ENCODE results near the gene ZNHIT3.
"Not testable (repeated sequence)": the region's sequence is repeated elsewhere in the genome, so short reads cannot be mapped to it uniquely, and the experiment has no call there.

The ZNHIT3 gene

DNA sequence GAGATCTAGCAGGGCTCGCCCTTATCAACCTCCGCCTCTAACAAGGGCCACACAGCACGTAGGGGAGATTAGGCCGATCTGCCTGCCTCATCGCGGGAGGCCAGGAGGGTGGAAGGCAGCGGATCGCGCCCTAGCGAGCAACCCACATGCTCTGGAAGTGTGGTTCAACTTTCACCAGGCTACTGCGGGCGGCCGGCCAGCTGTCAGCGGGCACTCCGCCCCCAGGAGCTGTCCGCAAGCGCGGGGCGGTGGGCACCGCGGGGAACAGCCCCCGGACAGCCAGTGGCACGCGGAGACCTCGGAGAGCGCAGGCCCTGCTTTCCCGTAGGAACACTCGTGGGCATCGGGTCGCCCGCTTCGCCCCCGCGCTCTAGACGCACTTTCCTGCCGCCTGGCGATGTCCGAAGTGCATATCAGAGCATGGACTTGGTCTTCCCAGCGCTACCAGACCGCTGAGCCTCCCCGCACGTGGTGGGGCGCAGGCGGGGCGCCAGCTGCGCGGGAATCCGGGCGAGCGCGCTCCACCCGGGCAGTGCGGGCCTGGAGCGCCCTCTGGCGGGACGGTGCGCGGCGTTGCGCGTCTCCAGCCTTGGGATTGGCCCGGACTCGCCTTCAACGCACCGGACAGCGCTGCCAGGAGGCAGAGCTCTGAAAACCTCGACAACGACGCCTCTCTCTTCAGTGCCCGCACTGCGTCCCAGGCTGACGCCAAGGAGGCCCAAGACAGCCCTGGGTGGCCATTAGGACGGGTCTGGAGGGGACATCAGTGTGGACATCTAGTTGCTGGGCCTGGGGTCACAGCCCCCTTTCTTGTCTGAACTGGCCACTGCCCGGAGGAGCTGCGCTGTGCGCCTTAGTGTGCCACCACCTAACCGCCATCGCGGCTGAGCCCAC lies 3.6 kb upstream of the ZNHIT3 start:
- Histone ChIP-seq H3K4me2 (ENCODE audit: low read length) (no peak overlapping the region), H3K9me3 (ENCODE audit: control insufficient read depth, insufficient read depth, low read length) (no peaks in the 10 kb centered on the region), H3K4me3 (ENCODE audit: low read length) (no peak overlapping the region), H3K27ac (ENCODE audit: low read depth, low read length) (no peak overlapping the region), H3F3A (ENCODE audit: control insufficient read depth, insufficient read depth) (no peaks in the 10 kb centered on the region), H3K4me1 (ENCODE audit: control insufficient read depth, low read length) (peaks cover 24% of the 10 kb centered on the region), H4K20me1 (ENCODE audit: control insufficient read depth, insufficient read depth, low read depth, low read length) (no peaks in the 10 kb centered on the region), H3K79me2 (ENCODE audit: control insufficient read depth, low read length) (peaks cover 14% of the 10 kb centered on the region), H3K36me3 (ENCODE audit: control insufficient read depth, low read length) (peaks cover 5% of the 10 kb centered on the region), H3K9me2 (replicated peaks; ENCODE audit: control insufficient read depth, low read length) (no peaks in the 10 kb centered on the region), H3K27me3 (ENCODE audit: control insufficient read depth, low read length) (no peaks in the 10 kb centered on the region)
- TF ChIP-seq, protein P1, sequence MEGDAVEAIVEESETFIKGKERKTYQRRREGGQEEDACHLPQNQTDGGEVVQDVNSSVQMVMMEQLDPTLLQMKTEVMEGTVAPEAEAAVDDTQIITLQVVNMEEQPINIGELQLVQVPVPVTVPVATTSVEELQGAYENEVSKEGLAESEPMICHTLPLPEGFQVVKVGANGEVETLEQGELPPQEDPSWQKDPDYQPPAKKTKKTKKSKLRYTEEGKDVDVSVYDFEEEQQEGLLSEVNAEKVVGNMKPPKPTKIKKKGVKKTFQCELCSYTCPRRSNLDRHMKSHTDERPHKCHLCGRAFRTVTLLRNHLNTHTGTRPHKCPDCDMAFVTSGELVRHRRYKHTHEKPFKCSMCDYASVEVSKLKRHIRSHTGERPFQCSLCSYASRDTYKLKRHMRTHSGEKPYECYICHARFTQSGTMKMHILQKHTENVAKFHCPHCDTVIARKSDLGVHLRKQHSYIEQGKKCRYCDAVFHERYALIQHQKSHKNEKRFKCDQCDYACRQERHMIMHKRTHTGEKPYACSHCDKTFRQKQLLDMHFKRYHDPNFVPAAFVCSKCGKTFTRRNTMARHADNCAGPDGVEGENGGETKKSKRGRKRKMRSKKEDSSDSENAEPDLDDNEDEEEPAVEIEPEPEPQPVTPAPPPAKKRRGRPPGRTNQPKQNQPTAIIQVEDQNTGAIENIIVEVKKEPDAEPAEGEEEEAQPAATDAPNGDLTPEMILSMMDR (IDR thresholded peaks at IDR 0.05; ENCODE audit: low read depth, low read length, poor library complexity, severe bottlenecking): peak; percentile 74
- no peak for TF ChIP-seq EZH2phosphoT487 (IDR thresholded peaks at IDR 0.05; ENCODE audit: borderline replicate concordance, low read length)

DNA sequence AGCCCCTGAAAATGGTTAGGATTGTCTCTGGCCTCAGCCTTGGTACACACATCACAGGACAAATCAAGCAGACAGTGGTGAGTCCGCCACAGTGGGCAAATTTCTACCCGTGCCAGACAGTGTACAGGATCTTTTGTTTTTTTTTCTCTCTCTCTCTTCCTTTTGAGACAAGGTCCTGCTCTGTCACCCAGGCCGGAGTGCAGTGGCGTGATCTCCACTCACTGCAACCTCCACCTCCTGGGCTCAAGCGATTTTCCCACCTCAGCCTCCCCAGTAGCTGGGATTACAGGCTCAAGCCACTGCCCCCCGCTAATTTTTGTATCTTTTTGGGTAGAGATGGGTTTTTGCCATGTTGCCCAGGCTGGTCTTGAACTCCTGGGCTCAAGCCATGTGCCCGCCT lies 2.5 kb upstream of the ZNHIT3 start:
- H3K36me3 ChIP-seq (ENCODE audit: control insufficient read depth, low read length): peaks cover 10% of the 10 kb centered on the region
- H3K4me2 ChIP-seq (ENCODE audit: low read length); H3K4me3 ChIP-seq (ENCODE audit: low read length); H4K20me1 ChIP-seq (ENCODE audit: control insufficient read depth, insufficient read depth, low read depth, low read length); H3K9me2 ChIP-seq (replicated peaks; ENCODE audit: control insufficient read depth, low read length); H3K27me3 ChIP-seq (ENCODE audit: control insufficient read depth, low read length); H3K9me3 ChIP-seq (ENCODE audit: control insufficient read depth, insufficient read depth, low read length); H3F3A ChIP-seq (ENCODE audit: control insufficient read depth, insufficient read depth); H3K27ac ChIP-seq (ENCODE audit: low read depth, low read length): not testable (repeated sequence)
- peaks cover 23% of the 10 kb centered on the region for H3K79me2 ChIP-seq (ENCODE audit: control insufficient read depth, low read length)
- H3K4me1 ChIP-seq (ENCODE audit: control insufficient read depth, low read length): peaks cover 20% of the 10 kb centered on the region

DNA sequence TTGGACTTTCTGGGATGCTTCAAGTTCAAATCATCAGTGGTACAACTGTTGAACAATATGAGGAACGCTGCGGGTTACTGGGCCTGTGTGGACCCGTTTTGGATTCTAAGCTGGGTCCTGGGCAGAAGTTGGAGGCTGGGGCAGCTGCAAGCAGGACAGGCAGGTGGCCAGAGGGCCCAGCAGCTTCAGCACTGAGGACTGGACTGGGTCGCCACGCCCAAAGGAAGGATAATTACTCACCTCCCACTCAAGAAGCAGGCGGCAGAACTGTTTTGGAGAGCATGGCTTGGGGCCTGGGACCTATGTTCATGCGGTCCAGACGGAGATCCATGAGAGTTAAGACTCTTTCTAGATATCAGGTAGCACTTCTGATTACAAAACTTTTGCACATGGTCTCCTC lies 1.5 kb upstream of the ZNHIT3 start:
- Histone ChIP-seq H3K4me3 (ENCODE audit: low read length) (peak overlapping the region; percentile 94), H3K9me2 (replicated peaks; ENCODE audit: control insufficient read depth, low read length) (no peaks in the 10 kb centered on the region), H3K27ac (ENCODE audit: low read depth, low read length) (no peak overlapping the region), H3K4me2 (ENCODE audit: low read length) (peak overlapping the region; percentile 95), H4K20me1 (ENCODE audit: control insufficient read depth, insufficient read depth, low read depth, low read length) (no peaks in the 10 kb centered on the region), H3K79me2 (ENCODE audit: control insufficient read depth, low read length) (peaks cover 33% of the 10 kb centered on the region), H3K36me3 (ENCODE audit: control insufficient read depth, low read length) (peaks cover 17% of the 10 kb centered on the region), H3K9me3 (ENCODE audit: control insufficient read depth, insufficient read depth, low read length) (no peaks in the 10 kb centered on the region), H3F3A (ENCODE audit: control insufficient read depth, insufficient read depth) (no peaks in the 10 kb centered on the region), H3K4me1 (ENCODE audit: control insufficient read depth, low read length) (peaks cover 20% of the 10 kb centered on the region), H3K27me3 (ENCODE audit: control insufficient read depth, low read length) (no peaks in the 10 kb centered on the region)
- TF ChIP-seq, protein P1 (IDR thresholded peaks at IDR 0.05; ENCODE audit: low read depth, low read length, poor library complexity, severe bottlenecking): no peak
- no peak for TF ChIP-seq EZH2phosphoT487 (IDR thresholded peaks at IDR 0.05; ENCODE audit: borderline replicate concordance, low read length)

DNA sequence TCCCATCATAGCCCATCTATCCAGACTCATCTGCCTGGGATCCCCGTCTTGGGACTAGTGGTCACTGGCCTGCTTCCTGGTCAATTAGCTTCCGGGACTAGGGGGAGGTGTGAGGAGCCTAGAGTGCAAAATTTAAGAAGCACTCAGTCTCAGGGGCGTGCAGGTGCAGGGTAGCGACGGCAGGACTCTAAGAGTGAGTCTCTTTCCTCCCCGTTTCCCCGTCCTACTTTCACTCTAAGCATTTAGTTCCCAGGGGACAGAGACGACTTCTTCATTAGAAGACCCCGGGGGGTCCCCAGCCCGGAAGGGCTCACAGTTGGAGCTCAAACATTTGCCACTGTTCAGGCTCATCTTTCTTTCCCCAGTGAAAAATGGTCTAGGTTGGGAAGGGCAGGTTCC lies 677 bp upstream of the ZNHIT3 start:
- Histone ChIP-seq H3F3A (ENCODE audit: control insufficient read depth, insufficient read depth) (no peaks in the 10 kb centered on the region), H3K9me2 (replicated peaks; ENCODE audit: control insufficient read depth, low read length) (no peaks in the 10 kb centered on the region), H3K4me2 (ENCODE audit: low read length) (peak overlapping the region; percentile 95), H3K4me1 (ENCODE audit: control insufficient read depth, low read length) (peaks cover 20% of the 10 kb centered on the region), H3K36me3 (ENCODE audit: control insufficient read depth, low read length) (peaks cover 23% of the 10 kb centered on the region), H3K27ac (ENCODE audit: low read depth, low read length) (peak overlapping the region; percentile 69), H4K20me1 (ENCODE audit: control insufficient read depth, insufficient read depth, low read depth, low read length) (no peaks in the 10 kb centered on the region), H3K27me3 (ENCODE audit: control insufficient read depth, low read length) (no peaks in the 10 kb centered on the region), H3K79me2 (ENCODE audit: control insufficient read depth, low read length) (peaks cover 41% of the 10 kb centered on the region), H3K9me3 (ENCODE audit: control insufficient read depth, insufficient read depth, low read length) (no peaks in the 10 kb centered on the region), H3K4me3 (ENCODE audit: low read length) (peak overlapping the region; percentile 94)
- TF ChIP-seq EZH2phosphoT487 (IDR thresholded peaks at IDR 0.05; ENCODE audit: borderline replicate concordance, low read length): no peak
- TF ChIP-seq, protein P1 (IDR thresholded peaks at IDR 0.05; ENCODE audit: low read depth, low read length, poor library complexity, severe bottlenecking): no peak

Data from DOHH2 (cell line).